Measurements from ENCODE around the gene GRXCR1.

Gene GRXCR1

GRCh38 chr4:42910459-42910858, 17.9 kb downstream of the GRXCR1 start:
- Histone ChIP-seq H3K4me3 (ENCODE audit: low read length, poor library complexity, severe bottlenecking) (no peak overlapping the region), H3K9ac (ENCODE audit: low read depth, low read length, poor library complexity, severe bottlenecking) (no peak overlapping the region), H3K4me2 (ENCODE audit: low read depth, low read length, poor library complexity, severe bottlenecking) (no peak overlapping the region)

DNA sequence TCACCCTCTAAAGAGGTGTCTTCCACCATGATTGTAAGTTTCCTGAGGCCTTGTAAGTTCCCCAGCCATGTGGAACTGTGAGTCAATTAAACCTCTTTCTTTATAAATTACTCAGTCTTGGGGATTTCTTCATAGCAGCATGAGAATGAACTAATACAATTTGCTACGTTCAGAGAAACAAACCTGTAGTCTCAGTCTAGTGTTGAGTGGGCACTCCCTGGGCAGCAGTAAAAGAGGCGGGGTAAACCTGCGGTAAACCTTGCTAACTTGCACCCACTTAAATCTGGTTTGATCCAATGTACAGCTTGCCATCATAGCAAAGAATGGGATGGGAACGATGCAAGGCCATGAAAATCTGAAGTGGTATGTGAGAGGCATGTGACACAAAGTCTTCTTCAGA, 22.4 kb downstream of the GRXCR1 start:
- H3K36me3 ChIP-seq (ENCODE audit: insufficient read depth, low read length) = no peaks in the 10 kb centered on the region
- no peaks in the 10 kb centered on the region for H3K9me3 ChIP-seq (ENCODE audit: insufficient read depth, low read depth, low read length)
- TF ChIP-seq EZH2phosphoT487 (IDR thresholded peaks at IDR 0.05; ENCODE audit: borderline replicate concordance) = no peak
- TF ChIP-seq, protein P1, sequence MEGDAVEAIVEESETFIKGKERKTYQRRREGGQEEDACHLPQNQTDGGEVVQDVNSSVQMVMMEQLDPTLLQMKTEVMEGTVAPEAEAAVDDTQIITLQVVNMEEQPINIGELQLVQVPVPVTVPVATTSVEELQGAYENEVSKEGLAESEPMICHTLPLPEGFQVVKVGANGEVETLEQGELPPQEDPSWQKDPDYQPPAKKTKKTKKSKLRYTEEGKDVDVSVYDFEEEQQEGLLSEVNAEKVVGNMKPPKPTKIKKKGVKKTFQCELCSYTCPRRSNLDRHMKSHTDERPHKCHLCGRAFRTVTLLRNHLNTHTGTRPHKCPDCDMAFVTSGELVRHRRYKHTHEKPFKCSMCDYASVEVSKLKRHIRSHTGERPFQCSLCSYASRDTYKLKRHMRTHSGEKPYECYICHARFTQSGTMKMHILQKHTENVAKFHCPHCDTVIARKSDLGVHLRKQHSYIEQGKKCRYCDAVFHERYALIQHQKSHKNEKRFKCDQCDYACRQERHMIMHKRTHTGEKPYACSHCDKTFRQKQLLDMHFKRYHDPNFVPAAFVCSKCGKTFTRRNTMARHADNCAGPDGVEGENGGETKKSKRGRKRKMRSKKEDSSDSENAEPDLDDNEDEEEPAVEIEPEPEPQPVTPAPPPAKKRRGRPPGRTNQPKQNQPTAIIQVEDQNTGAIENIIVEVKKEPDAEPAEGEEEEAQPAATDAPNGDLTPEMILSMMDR (conservative IDR thresholded peaks at IDR 0.05; ENCODE audit: low read length) = no peak
- H3K4me3 ChIP-seq (ENCODE audit: low read length, poor library complexity, severe bottlenecking) = no peak overlapping the region
- no peak overlapping the region for H3K9ac ChIP-seq (ENCODE audit: low read depth, low read length, poor library complexity, severe bottlenecking)
- no peaks in the 10 kb centered on the region; the same call in 1 of the 2 replicates for H3K9me2 ChIP-seq (replicated peaks; ENCODE audit: low read depth, low read length)
- H3K4me1 ChIP-seq (ENCODE audit: insufficient read depth, low read length, poor library complexity, severe bottlenecking) = no peaks in the 10 kb centered on the region
- no peak overlapping the region for H3K4me2 ChIP-seq (ENCODE audit: low read depth, low read length, poor library complexity, severe bottlenecking)
- no peaks in the 10 kb centered on the region for H3K27me3 ChIP-seq (ENCODE audit: insufficient read depth, low read length, poor library complexity, severe bottlenecking)
- H3K79me2 ChIP-seq (ENCODE audit: insufficient read depth, low read length) = no peaks in the 10 kb centered on the region
- H4K20me1 ChIP-seq (ENCODE audit: insufficient read depth, low read length, poor library complexity, severe bottlenecking) = no peaks in the 10 kb centered on the region
- no peaks in the 10 kb centered on the region for H3F3A ChIP-seq (ENCODE audit: low read depth)
- H2AFZ ChIP-seq (ENCODE audit: low read length) = no peak overlapping the region

More at GRCh38 chr4:42910459-42910858, 17.9 kb downstream of the GRXCR1 start:
- no peaks in the 10 kb centered on the region for H3K4me1 ChIP-seq (ENCODE audit: insufficient read depth, low read length, poor library complexity, severe bottlenecking)
- no peaks in the 10 kb centered on the region for H3K36me3 ChIP-seq (ENCODE audit: insufficient read depth, low read length)
- no peaks in the 10 kb centered on the region for H3F3A ChIP-seq (ENCODE audit: low read depth)
- no peak overlapping the region for H2AFZ ChIP-seq (ENCODE audit: low read length)
- no peaks in the 10 kb centered on the region for H3K79me2 ChIP-seq (ENCODE audit: insufficient read depth, low read length)
- H3K9me2 ChIP-seq (replicated peaks; ENCODE audit: low read depth, low read length) = no peaks in the 10 kb centered on the region; the same call in 1 of the 2 replicates
- no peak for TF ChIP-seq EZH2phosphoT487 (IDR thresholded peaks at IDR 0.05; ENCODE audit: borderline replicate concordance)
- TF ChIP-seq, protein P1 (conservative IDR thresholded peaks at IDR 0.05; ENCODE audit: low read length) = no peak
- H3K27me3 ChIP-seq (ENCODE audit: insufficient read depth, low read length, poor library complexity, severe bottlenecking) = no peaks in the 10 kb centered on the region
- H3K9me3 ChIP-seq (ENCODE audit: insufficient read depth, low read depth, low read length) = no peaks in the 10 kb centered on the region
- no peaks in the 10 kb centered on the region for H4K20me1 ChIP-seq (ENCODE audit: insufficient read depth, low read length, poor library complexity, severe bottlenecking)

GRCh38 chr4:42915484-42915883, 23.0 kb downstream of the GRXCR1 start:
- Histone ChIP-seq H3K27me3 (ENCODE audit: insufficient read depth, low read length, poor library complexity, severe bottlenecking) (no peaks in the 10 kb centered on the region), H3K9me3 (ENCODE audit: insufficient read depth, low read depth, low read length) (no peaks in the 10 kb centered on the region), H3F3A (ENCODE audit: low read depth) (no peaks in the 10 kb centered on the region), H3K4me1 (ENCODE audit: insufficient read depth, low read length, poor library complexity, severe bottlenecking) (no peaks in the 10 kb centered on the region), H3K36me3 (ENCODE audit: insufficient read depth, low read length) (no peaks in the 10 kb centered on the region), H4K20me1 (ENCODE audit: insufficient read depth, low read length, poor library complexity, severe bottlenecking) (no peaks in the 10 kb centered on the region), H3K9ac (ENCODE audit: low read depth, low read length, poor library complexity, severe bottlenecking) (no peak overlapping the region), H3K4me3 (ENCODE audit: low read length, poor library complexity, severe bottlenecking) (no peak overlapping the region), H3K4me2 (ENCODE audit: low read depth, low read length, poor library complexity, severe bottlenecking) (no peak overlapping the region), H3K9me2 (replicated peaks; ENCODE audit: low read depth, low read length) (no peaks in the 10 kb centered on the region; the same call in 1 of the 2 replicates), H3K79me2 (ENCODE audit: insufficient read depth, low read length) (no peaks in the 10 kb centered on the region), H2AFZ (ENCODE audit: low read length) (no peak overlapping the region)
- TF ChIP-seq, protein P1 (conservative IDR thresholded peaks at IDR 0.05; ENCODE audit: low read length) = no peak
- TF ChIP-seq EZH2phosphoT487 (IDR thresholded peaks at IDR 0.05; ENCODE audit: borderline replicate concordance) = no peak

All from Loucy (cell line).